ENCODE measurements around the gene JOSD2. TPM values are rescaled to one million over a fixed set of nuclear protein-coding genes. Genes with fewer than 3 reads are reported as not detected.

Gene JOSD2
- total and polyA plus RNA-seq, 2 of the 4 experiments (the other 2 are of a cell fraction), result 12.2 to 54.1 TPM

- Histone ChIP-seq H4K8ac (ENCODE audit: low read depth in 2 of 2, low read length in 2 of 2) (no peak overlapping the region), H2AFZ (replicated peaks; ENCODE audit: low read length, poor library complexity) (no peak overlapping the region), H3K14ac (replicated peaks; ENCODE audit: low read depth, low read length) (no peak overlapping the region), H3K4me3 (ENCODE audit: insufficient read depth, low read depth, low read length) (no peak overlapping the region), H2BK120ac (ENCODE audit: low read depth, low read length) (no peak overlapping the region), H3K4ac (ENCODE audit: low read depth, low read length) (no peak overlapping the region), H2BK5ac (ENCODE audit: low read depth, low read length, poor library complexity, severe bottlenecking) (no peak overlapping the region), H3K18ac (ENCODE audit: low read depth, low read length) (no peak overlapping the region), H3K36me3 (ENCODE audit: control insufficient read depth, insufficient read depth, low read length) (no peaks in the 10 kb centered on the region), H2AK5ac (ENCODE audit: low read depth, low read length) (no peak overlapping the region), H3K9ac (ENCODE audit: low read depth, low read length) (no peak overlapping the region), H3K23ac (ENCODE audit: low read depth, low read length) (no peak overlapping the region), H3K9me3 (ENCODE audit: control insufficient read depth, insufficient read depth, low read length) (no peaks in the 10 kb centered on the region), H3K79me1 (ENCODE audit: low read depth in 1 of 2, low read length in 2 of 2) (no peaks in the 10 kb centered on the region), H2AK9ac (replicated peaks; ENCODE audit: low read depth, low read length, poor library complexity) (no peak overlapping the region), H3K27ac (ENCODE audit: insufficient read depth, low read length) (no peak overlapping the region), H3K27me3 (ENCODE audit: control insufficient read depth, insufficient read depth, low read length) (peaks cover 2% of the 10 kb centered on the region; the same call in 1 of the 2 replicates), H4K91ac (ENCODE audit: insufficient read depth, low read depth, low read length) (no peak overlapping the region), H4K20me1 (ENCODE audit: insufficient read depth, low read length) (no peaks in the 10 kb centered on the region), H2BK15ac (ENCODE audit: low read depth, low read length) (no peak overlapping the region), H3K9me1 (ENCODE audit: insufficient read depth, low read length) (no peaks in the 10 kb centered on the region), H2BK20ac (ENCODE audit: low read depth, low read length) (no peak overlapping the region), H3K56ac (ENCODE audit: extremely low read depth, insufficient read depth, low read length) (no peak overlapping the region), H4K5ac (ENCODE audit: low read depth, low read length) (no peak overlapping the region), H3K4me1 (ENCODE audit: control insufficient read depth, insufficient read depth, low read length) (no peaks in the 10 kb centered on the region), H3K4me2 (ENCODE audit: low read depth, low read length) (no peak overlapping the region)
- intact Hi-C loops (cut with micrococcal nuclease) (no loop called here), dilution Hi-C loops (cut with HindIII; ENCODE audit: low sequenced_read_pairs, unreplicated experiment) (no loop called here), in situ Hi-C loops (cut with MboI; ENCODE audit: low sequenced_read_pairs) (no loop called here)
- ChIA-PET CTCF (no interaction called here), POLR2A (ENCODE audit: unreplicated experiment) (no interaction called here)
- no peak for DNase-seq
- 27% methylated on average over 6 of the region's 29 CpGs; no CpG with 5 or more reads in 1 of the 2 experiments for WGBS, 2 experiments (ENCODE audit: extremely low coverage in 2 of 2, insufficient read length in 1 of 2)
- TF ChIP-seq CTCF (conservative IDR thresholded peaks at IDR 0.05; ENCODE audit: low read depth, low read length), result 0 out of 2 replicates have a peak, but pooled peaks have one; percentile 13
- no peak for TF ChIP-seq BHLHE40 (IDR thresholded peaks at IDR 0.05; ENCODE audit: low read depth, low read length)
- no TSS peak for BruUV-seq (replicated peaks)
- no peak for ATAC-seq (ENCODE audit: low read depth)
Measured at GRCh38 chr19:50465986-50466705, 44.8 kb downstream of the JOSD2 start.

Measured in IMR-90 (cell line).